ENCODE measurements around the gene LRMDA. TPM values are rescaled to one million over a fixed set of nuclear protein-coding genes. Genes with fewer than 3 reads are reported as not detected.

The LRMDA gene
- total and polyA plus RNA-seq, 2 donors from 2014 or later: 23.2 to 48.6 TPM

DNA sequence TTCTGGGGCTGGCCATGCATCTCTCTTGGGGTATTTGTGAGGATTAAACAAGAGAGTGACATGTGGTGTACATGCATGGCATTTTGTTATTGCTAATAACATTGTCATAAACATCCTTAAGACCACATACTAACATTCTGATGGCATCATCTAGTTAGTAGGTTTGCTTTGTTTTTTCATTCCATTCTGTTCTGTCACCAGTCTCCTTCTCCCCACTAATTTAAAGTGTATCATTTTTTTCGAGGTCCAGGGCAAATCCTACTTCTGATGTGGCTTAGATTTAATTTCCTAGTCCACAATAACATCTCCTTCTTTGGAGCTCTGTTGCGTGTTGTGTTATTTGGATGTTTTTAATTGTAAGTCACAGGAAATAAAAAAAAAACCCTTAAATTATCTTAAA is 248.1 kb downstream of the LRMDA start:
- no peak for TF ChIP-seq CTCF (IDR thresholded peaks at IDR 0.05; ENCODE audit: borderline replicate concordance, extremely low read depth, insufficient read depth)
- Histone ChIP-seq H3K9ac (ENCODE audit: low read length in 3 of 3) (no peak overlapping the region), H3K27me3 (ENCODE audit: control insufficient read depth, insufficient read depth, low read length) (no peaks in the 10 kb centered on the region), H3K9me3 (ENCODE audit: control insufficient read depth in 2 of 3, insufficient read depth in 1 of 3, low read length in 3 of 3) (no peaks in the 10 kb centered on the region), H3K36me3 (ENCODE audit: control insufficient read depth in 2 of 3, insufficient read depth in 3 of 3, low read length in 3 of 3) (no peaks in the 10 kb centered on the region), H3K27ac (ENCODE audit: low read depth in 2 of 2, low read length in 2 of 2) (no peak overlapping the region), H3K4me1 (ENCODE audit: control insufficient read depth in 2 of 3, insufficient read depth in 2 of 3, low read depth in 1 of 3, low read length in 3 of 3) (peaks cover 0 to 11% (median 0%) of the 10 kb centered on the region in 3 donors), H3K4me3 (ENCODE audit: low read length in 3 of 3) (no peak overlapping the region)
- DNase-seq (no peak), FAIRE-seq (no peak)
- intact Hi-C loops (cut with DNase I): no loop called here

DNA sequence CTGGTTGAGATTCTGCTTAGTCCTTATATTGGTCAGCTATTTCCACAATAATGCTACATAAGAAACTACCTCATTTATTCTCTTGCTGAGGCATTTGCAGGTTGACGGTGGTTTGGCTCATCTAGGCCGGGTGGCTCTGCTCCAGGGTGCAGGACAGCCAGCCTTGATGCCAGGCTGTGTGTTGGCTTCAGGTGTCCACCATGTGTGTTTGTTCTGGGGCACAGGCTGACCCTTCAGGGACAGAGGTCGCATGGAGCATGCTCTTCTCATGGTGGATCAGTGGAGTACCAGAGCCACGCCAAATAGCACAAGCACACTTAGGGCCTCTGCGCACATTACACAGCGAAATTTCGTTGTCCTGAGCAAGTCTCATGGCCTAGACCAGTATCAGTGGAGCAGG is 249.9 kb downstream of the LRMDA start:
- FAIRE-seq: no peak
- Histone ChIP-seq H3K9me3 (ENCODE audit: control insufficient read depth in 2 of 3, insufficient read depth in 1 of 3, low read length in 3 of 3) (no peaks in the 10 kb centered on the region), H3K27me3 (ENCODE audit: control insufficient read depth, insufficient read depth, low read length) (no peaks in the 10 kb centered on the region), H3K4me1 (ENCODE audit: control insufficient read depth in 2 of 3, insufficient read depth in 2 of 3, low read depth in 1 of 3, low read length in 3 of 3) (peaks cover 0 to 11% (median 0%) of the 10 kb centered on the region in 3 donors), H3K36me3 (ENCODE audit: control insufficient read depth in 2 of 3, insufficient read depth in 3 of 3, low read length in 3 of 3) (no peaks in the 10 kb centered on the region), H3K9ac (ENCODE audit: low read length in 3 of 3) (no peak overlapping the region), H3K4me3 (ENCODE audit: low read length in 3 of 3) (no peak overlapping the region), H3K27ac (ENCODE audit: low read depth in 2 of 2, low read length in 2 of 2) (no peak overlapping the region)
- no peak for DNase-seq
- TF ChIP-seq CTCF (IDR thresholded peaks at IDR 0.05; ENCODE audit: borderline replicate concordance, extremely low read depth, insufficient read depth): no peak
- intact Hi-C loops (cut with DNase I): no loop called here

DNA sequence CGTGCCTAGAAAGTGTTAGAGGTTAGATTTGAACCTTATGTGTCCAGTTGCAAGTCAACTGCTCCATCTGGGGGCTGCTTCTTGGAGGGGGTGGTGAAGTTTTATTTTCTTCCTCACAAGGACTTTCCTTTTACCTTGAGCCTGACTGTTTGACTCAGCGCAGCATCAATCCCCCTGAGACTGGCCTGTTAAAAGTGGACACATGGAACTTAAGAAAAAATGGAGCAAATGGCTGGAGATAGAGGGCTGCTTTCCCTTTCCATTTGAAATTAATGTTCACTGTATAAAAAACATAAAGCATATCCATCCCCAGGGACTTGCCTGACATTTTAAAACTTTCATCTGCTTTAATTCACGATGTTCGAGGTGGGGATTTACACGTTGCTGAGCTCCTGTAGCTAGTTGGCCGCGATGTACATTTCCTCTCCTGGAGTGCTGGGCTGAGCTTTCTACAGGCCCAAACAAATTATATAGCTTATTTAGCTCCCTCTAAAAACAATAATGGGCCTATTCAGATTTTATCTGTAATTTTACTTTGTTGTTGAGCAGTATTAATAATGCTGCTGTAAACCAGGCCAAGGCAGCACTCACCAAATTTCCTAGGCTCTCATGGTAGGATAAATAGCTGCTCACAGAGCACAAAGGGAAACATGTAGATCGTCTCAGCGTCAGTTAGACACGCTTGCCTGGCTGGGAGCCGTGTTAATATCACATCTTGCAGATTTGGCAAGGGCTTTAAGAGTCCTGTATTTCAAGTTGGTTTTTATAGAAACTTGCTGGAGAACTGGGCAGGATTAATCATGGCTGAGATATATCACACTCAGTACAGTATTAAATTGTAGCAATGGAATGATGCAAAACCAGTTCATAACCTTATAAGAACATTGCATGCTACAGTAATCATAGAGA is 251.5 kb downstream of the LRMDA start:
- no peak overlapping the region for H3K27ac ChIP-seq (ENCODE audit: low read depth in 2 of 2, low read length in 2 of 2)
- DNase-seq (peak in 3 of 5 donors; percentile 30 to 78 (median 65)), FAIRE-seq (no peak)
- TF ChIP-seq CTCF (IDR thresholded peaks at IDR 0.05; ENCODE audit: borderline replicate concordance, extremely low read depth, insufficient read depth): no peak
- H3K4me3 ChIP-seq (ENCODE audit: low read length in 3 of 3): no peak overlapping the region
- H3K9me3 ChIP-seq (ENCODE audit: control insufficient read depth in 2 of 3, insufficient read depth in 1 of 3, low read length in 3 of 3): peaks cover 0 to 6% (median 0%) of the 10 kb centered on the region in 3 donors
- intact Hi-C loops (cut with DNase I): no loop called here
- H3K4me1 ChIP-seq (ENCODE audit: control insufficient read depth in 2 of 3, insufficient read depth in 2 of 3, low read depth in 1 of 3, low read length in 3 of 3): peaks cover 0 to 11% (median 0%) of the 10 kb centered on the region in 3 donors
- no peaks in the 10 kb centered on the region for H3K36me3 ChIP-seq (ENCODE audit: control insufficient read depth in 2 of 3, insufficient read depth in 3 of 3, low read length in 3 of 3)
- H3K9ac ChIP-seq (ENCODE audit: low read length in 3 of 3): no peak overlapping the region
- no peaks in the 10 kb centered on the region for H3K27me3 ChIP-seq (ENCODE audit: control insufficient read depth, insufficient read depth, low read length)
